DND-41 (cell line): ENCODE results near the gene TFRC.

Experiments
- ATAC-seq: fragments of 200-7000 bp; cut with Tn5 transposase; 3 replicates; pipeline ENCODE4 v1.9.1; 2021; ENCODE audit warnings: low read depth; ENCODE audit not compliant: insufficient read depth
- DNase-seq: peaks from one replicate; pipeline ENCODE4 v3.0.0-alpha.2; 2020
- H2AFZ ChIP-seq: 2 replicates; pipeline ENCODE4 v1.6.0; 2012; ENCODE audit warnings: low read depth, low read length
- H3K27ac ChIP-seq: 2 replicates; pipeline ENCODE4 v1.5.1; 2012; ENCODE audit warnings: low read length, inconsistent platforms
- H3K27me3 ChIP-seq: fragments of 200-600 bp; sonication (generic); 2 replicates; pipeline ENCODE4 v1.6.0; 2012; ENCODE audit warnings: low read length, mild to moderate bottlenecking, inconsistent platforms; ENCODE audit not compliant: insufficient read depth, poor library complexity
- H3K36me3 ChIP-seq: 2 replicates; pipeline ENCODE4 v1.5.1; 2012; ENCODE audit warnings: low read length, inconsistent platforms; ENCODE audit not compliant: insufficient read depth
- H3K4me1 ChIP-seq: 2 replicates; pipeline ENCODE4 v1.5.1; 2012; ENCODE audit warnings: mild to moderate bottlenecking, low read length; ENCODE audit not compliant: insufficient read depth
- H3K4me2 ChIP-seq: 2 replicates; pipeline ENCODE4 v1.6.0; 2012; ENCODE audit warnings: mild to moderate bottlenecking, moderate library complexity, low read length, inconsistent platforms; ENCODE audit not compliant: insufficient read depth
- H3K4me3 ChIP-seq, 2 experiments: fragments of 200-600 bp in 1 of 2; shearing (Covaris generic) in 1 of 2; 2 replicates each; pipeline ENCODE4 v1.5.1; 2012 to 2016; ENCODE audit warnings: inconsistent platforms in 2 of 2, low read length in 2 of 2, mild to moderate bottlenecking in 2 of 2, low read depth in 1 of 2, moderate library complexity in 1 of 2
- H3K79me2 ChIP-seq: 2 replicates; pipeline ENCODE4 v1.6.0; 2012; ENCODE audit warnings: low read length, inconsistent platforms; ENCODE audit not compliant: insufficient read depth
- H3K9ac ChIP-seq: 2 replicates; pipeline ENCODE4 v1.6.0; 2012; ENCODE audit warnings: low read depth, mild to moderate bottlenecking, inconsistent platforms, low read length, moderate library complexity
- H3K9me3 ChIP-seq: 2 replicates; pipeline ENCODE4 v1.5.1; 2012; ENCODE audit warnings: low read length, moderate library complexity, mild to moderate bottlenecking, inconsistent platforms; ENCODE audit not compliant: insufficient read depth, severe bottlenecking
- H4K20me1 ChIP-seq: 2 replicates; pipeline ENCODE4 v1.6.0; 2012; ENCODE audit warnings: low read length; ENCODE audit not compliant: insufficient read depth
- EZH2 ChIP-seq: IDR thresholded peaks from 3 replicates; pipeline ENCODE4 v1.6.1; 2012; ENCODE audit warnings: borderline replicate concordance, low read depth, mild to moderate bottlenecking, moderate library complexity, low read length, inconsistent platforms; ENCODE audit not compliant: severe bottlenecking
- TF ChIP-seq, protein P1 (sequence below): IDR thresholded peaks from 2 replicates; pipeline ENCODE4 v1.5.1; 2012; ENCODE audit warnings: borderline replicate concordance, low read length, moderate library complexity, mild to moderate bottlenecking; ENCODE audit not compliant: poor library complexity, severe bottlenecking; ENCODE audit errors: extremely low read depth

Gene TFRC

DNA sequence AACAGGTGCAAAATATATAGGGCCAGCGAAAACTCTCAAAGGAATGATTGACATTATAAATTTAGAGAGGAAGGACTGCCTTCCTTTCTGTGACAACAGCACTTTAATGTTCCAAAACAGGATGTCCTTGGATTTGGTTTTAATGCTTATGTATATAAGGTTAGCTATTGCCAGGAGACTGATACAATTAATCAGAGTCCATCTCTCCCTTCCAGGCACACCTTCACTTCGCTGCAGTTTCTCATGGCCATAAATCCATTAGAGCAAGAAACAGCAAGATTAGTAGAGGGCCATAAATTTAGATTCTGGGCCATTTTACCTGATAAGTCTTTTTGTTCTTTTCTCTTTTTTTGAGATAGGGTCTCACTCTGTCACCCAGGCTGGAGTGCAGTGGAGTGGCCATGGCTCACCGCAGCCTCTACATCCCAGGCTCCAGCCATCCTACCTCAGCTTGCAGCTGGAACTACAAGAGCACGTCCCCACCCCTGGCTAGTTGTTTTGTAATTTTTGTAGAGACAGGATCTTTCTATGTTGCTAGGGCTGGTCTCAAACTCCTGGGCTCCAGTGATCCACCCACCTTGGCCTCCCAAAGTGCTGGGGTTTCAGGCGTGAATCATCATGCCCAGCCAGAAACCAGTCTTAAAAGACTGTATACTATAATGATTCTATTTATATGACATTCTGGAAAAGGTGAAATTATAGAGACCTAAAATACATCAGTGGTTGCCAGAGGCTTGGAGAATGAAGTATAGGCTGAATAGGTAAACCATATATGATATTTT, 15.7 kb upstream of the TFRC start:
- DNase-seq (no peak), ATAC-seq (no peak)
- Histone ChIP-seq H3K27me3 (no peaks in the 10 kb centered on the region), H3K27ac (no peak overlapping the region), H3K4me2 (no peak overlapping the region), H3K4me3 (no peak overlapping the region), H2AFZ (no peak overlapping the region), H3K9ac (no peak overlapping the region), H3K36me3 (no peaks in the 10 kb centered on the region), H3K4me1 (no peaks in the 10 kb centered on the region), H3K79me2 (no peaks in the 10 kb centered on the region), H3K9me3 (peaks cover 2% of the 10 kb centered on the region), H4K20me1 (no peaks in the 10 kb centered on the region)
- TF ChIP-seq, protein P1, sequence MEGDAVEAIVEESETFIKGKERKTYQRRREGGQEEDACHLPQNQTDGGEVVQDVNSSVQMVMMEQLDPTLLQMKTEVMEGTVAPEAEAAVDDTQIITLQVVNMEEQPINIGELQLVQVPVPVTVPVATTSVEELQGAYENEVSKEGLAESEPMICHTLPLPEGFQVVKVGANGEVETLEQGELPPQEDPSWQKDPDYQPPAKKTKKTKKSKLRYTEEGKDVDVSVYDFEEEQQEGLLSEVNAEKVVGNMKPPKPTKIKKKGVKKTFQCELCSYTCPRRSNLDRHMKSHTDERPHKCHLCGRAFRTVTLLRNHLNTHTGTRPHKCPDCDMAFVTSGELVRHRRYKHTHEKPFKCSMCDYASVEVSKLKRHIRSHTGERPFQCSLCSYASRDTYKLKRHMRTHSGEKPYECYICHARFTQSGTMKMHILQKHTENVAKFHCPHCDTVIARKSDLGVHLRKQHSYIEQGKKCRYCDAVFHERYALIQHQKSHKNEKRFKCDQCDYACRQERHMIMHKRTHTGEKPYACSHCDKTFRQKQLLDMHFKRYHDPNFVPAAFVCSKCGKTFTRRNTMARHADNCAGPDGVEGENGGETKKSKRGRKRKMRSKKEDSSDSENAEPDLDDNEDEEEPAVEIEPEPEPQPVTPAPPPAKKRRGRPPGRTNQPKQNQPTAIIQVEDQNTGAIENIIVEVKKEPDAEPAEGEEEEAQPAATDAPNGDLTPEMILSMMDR = no peak
- no peak for TF ChIP-seq EZH2

DNA sequence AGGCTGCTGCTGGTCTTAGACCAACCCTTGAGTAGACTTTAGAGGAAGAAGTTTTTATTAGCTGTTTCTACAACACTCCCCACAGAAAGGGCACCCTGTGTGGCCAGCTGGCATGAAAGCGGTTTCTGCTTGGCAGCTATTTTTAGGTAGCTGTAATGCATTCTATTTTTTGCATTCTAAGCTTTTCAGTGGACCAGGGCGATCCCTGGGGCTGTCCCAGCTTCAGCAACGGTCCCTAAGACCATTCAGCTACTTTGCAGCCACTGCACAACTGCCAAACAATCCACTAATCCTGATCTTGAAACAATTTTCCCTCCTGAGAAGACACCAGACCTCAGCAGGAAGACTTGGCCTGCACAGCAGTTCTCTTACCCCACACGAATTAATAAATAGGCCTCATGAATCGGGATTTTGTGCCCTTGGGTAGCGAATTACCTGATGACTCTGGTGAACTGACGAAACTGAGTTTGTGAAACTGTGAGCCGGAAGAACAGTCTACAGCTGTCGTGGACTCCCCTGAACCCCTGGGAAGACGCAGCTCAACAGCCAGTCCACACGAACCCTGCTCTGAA, 14.6 kb upstream of the TFRC start:
- Histone ChIP-seq H4K20me1 (no peaks in the 10 kb centered on the region), H2AFZ (no peak overlapping the region), H3K4me3 (no peak overlapping the region), H3K27me3 (no peaks in the 10 kb centered on the region), H3K9ac (no peak overlapping the region), H3K79me2 (no peaks in the 10 kb centered on the region), H3K4me2 (no peak overlapping the region), H3K27ac (no peak overlapping the region), H3K4me1 (no peaks in the 10 kb centered on the region), H3K36me3 (no peaks in the 10 kb centered on the region), H3K9me3 (no peaks in the 10 kb centered on the region)
- DNase-seq (no peak), ATAC-seq (no peak)
- TF ChIP-seq, protein P1 = no peak
- TF ChIP-seq EZH2 = no peak

- Histone ChIP-seq H3K4me2 (no peak overlapping the region), H3K4me3 (no peak overlapping the region), H3K27me3 (no peaks in the 10 kb centered on the region), H3K4me1 (no peaks in the 10 kb centered on the region), H3K36me3 (no peaks in the 10 kb centered on the region), H3K9ac (no peak overlapping the region), H3K79me2 (no peaks in the 10 kb centered on the region), H3K27ac (no peak overlapping the region), H3K9me3 (no peaks in the 10 kb centered on the region), H2AFZ (no peak overlapping the region), H4K20me1 (no peaks in the 10 kb centered on the region)
- ATAC-seq (no peak), DNase-seq (no peak)
- TF ChIP-seq EZH2 = no peak
- TF ChIP-seq, protein P1 = no peak
These were observed 11.6 kb upstream of the TFRC start for GRCh38 chr3:196093317-196094111.
